ENCODE results near the gene LYST.

GRCh38 chr1:235734335-235734734 is 132.4 kb downstream of the LYST start:
- no peak for TF ChIP-seq CTCF (IDR thresholded peaks at IDR 0.05)
- no peak for TF ChIP-seq POLR2A (IDR thresholded peaks at IDR 0.05)
